ENCODE data around the gene PTPRCAP. TPM values are rescaled to one million over a fixed set of nuclear protein-coding genes. Genes with fewer than 3 reads are reported as not detected.

PTPRCAP gene
- total and polyA plus RNA-seq, 2 donors from 2014 or later, result 4.7 to 20.3 TPM

DNA sequence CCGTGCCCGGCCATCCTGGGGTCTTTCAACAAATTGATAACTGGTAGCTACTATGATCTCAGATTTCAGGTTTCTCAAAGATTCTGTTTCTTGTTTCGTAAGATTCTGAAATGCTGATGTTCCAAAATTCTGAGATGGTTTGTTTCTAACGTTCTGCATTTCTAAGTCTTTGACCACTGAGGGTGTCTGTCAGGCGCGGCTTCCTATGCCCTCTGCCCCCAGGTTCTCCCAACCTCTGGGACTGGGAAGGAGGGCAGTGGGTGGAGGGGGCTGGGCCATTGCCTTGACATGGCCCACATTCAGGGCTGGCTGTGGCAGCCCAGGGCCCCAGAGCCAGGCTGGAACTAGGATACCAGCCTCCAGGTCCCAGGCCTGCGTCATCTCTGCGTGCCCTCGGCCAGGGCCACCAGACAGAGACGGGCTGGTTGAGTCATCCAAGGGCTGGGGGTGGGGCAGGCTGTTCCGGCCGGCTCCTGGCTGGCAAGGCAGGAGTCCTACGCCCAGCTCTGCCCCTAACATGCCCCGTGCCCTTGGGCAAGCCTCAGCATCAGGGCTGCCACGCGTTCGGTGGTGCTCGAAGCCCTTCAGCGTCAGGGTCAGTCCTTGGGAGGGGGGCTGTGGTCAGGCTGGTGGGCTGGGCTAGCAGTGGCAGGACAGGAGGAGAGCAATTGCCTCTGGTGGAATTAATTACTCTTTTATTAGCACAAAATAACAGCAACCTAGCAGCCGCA lies 26.4 kb upstream of the PTPRCAP start:
- Histone ChIP-seq H3K4me3 (ENCODE audit: low read length in 3 of 3) (peak overlapping the region in 1 of 3 donors; percentile 81), H3K27me3 (ENCODE audit: control insufficient read depth, insufficient read depth, low read length) (no peaks in the 10 kb centered on the region), H3K9me3 (ENCODE audit: control insufficient read depth in 2 of 3, insufficient read depth in 1 of 3, low read length in 3 of 3) (no peaks in the 10 kb centered on the region), H3K4me1 (ENCODE audit: control insufficient read depth in 2 of 3, insufficient read depth in 2 of 3, low read depth in 1 of 3, low read length in 3 of 3) (peaks cover 0 to 21% (median 12%) of the 10 kb centered on the region in 3 donors), H3K27ac (ENCODE audit: low read depth in 2 of 2, low read length in 2 of 2) (peak overlapping the region; percentile 86 to 93), H3K36me3 (ENCODE audit: control insufficient read depth in 2 of 3, insufficient read depth in 3 of 3, low read length in 3 of 3) (no peaks in the 10 kb centered on the region), H3K9ac (ENCODE audit: low read length in 3 of 3) (peak overlapping the region in 1 of 3 donors; percentile 48)
- DNase-seq (peak in 2 of 5 donors; percentile 78 to 95), FAIRE-seq (no peak)
- intact Hi-C loops (cut with DNase I), result no loop called here
- no peak for TF ChIP-seq CTCF (IDR thresholded peaks at IDR 0.05; ENCODE audit: borderline replicate concordance, extremely low read depth, insufficient read depth)

GRCh38 chr11:67463186-67463585 lies 25.7 kb upstream of the PTPRCAP start:
- DNase-seq (peak in 1 of 5 donors; percentile 66), FAIRE-seq (no peak)
- H3K27ac ChIP-seq (ENCODE audit: low read depth in 2 of 2, low read length in 2 of 2), result no peak overlapping the region
- H3K9me3 ChIP-seq (ENCODE audit: control insufficient read depth in 2 of 3, insufficient read depth in 1 of 3, low read length in 3 of 3), result no peaks in the 10 kb centered on the region
- H3K27me3 ChIP-seq (ENCODE audit: control insufficient read depth, insufficient read depth, low read length), result no peaks in the 10 kb centered on the region
- TF ChIP-seq CTCF (IDR thresholded peaks at IDR 0.05; ENCODE audit: borderline replicate concordance, extremely low read depth, insufficient read depth), result no peak
- intact Hi-C loops (cut with DNase I), result no loop called here
- peaks cover 0 to 18% (median 8%) of the 10 kb centered on the region in 3 donors for H3K4me1 ChIP-seq (ENCODE audit: control insufficient read depth in 2 of 3, insufficient read depth in 2 of 3, low read depth in 1 of 3, low read length in 3 of 3)
- H3K36me3 ChIP-seq (ENCODE audit: control insufficient read depth in 2 of 3, insufficient read depth in 3 of 3, low read length in 3 of 3), result no peaks in the 10 kb centered on the region
- H3K9ac ChIP-seq (ENCODE audit: low read length in 3 of 3), result no peak overlapping the region
- H3K4me3 ChIP-seq (ENCODE audit: low read length in 3 of 3), result no peak overlapping the region

DNA sequence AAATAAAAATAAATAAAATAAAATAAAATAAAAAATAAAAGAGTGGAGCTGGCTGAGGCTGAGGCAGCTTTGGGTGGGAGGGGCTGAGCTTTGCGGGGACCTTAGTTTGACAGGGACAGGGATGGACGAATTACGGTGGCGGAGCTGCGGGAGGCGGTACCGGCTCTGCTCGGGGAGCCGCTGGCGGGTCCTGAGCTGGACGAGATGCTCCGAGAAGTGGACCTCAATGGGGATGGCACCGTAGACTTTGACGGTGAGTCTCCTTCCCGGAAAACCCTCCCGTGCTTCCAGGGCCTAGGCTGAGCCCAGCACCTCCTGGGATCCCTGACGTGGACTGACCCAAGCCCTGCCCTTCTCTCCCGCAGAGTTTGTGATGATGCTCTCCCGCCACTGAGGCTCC lies 20.8 kb upstream of the PTPRCAP start:
- no peak for TF ChIP-seq CTCF (IDR thresholded peaks at IDR 0.05; ENCODE audit: borderline replicate concordance, extremely low read depth, insufficient read depth)
- no peak for DNase-seq
- Histone ChIP-seq H3K27ac (ENCODE audit: low read depth in 2 of 2, low read length in 2 of 2) (no peak overlapping the region), H3K4me1 (ENCODE audit: control insufficient read depth in 2 of 3, insufficient read depth in 2 of 3, low read depth in 1 of 3, low read length in 3 of 3) (no peaks in the 10 kb centered on the region), H3K9ac (ENCODE audit: low read length in 3 of 3) (no peak overlapping the region), H3K4me3 (ENCODE audit: low read length in 3 of 3) (no peak overlapping the region), H3K27me3 (ENCODE audit: control insufficient read depth, insufficient read depth, low read length) (no peaks in the 10 kb centered on the region), H3K36me3 (ENCODE audit: control insufficient read depth in 2 of 3, insufficient read depth in 3 of 3, low read length in 3 of 3) (no peaks in the 10 kb centered on the region), H3K9me3 (ENCODE audit: control insufficient read depth in 2 of 3, insufficient read depth in 1 of 3, low read length in 3 of 3) (no peaks in the 10 kb centered on the region)
- no peak for FAIRE-seq
- intact Hi-C loops (cut with DNase I), result no loop called here

All from kidney (tissue), 14 donors.